ENCODE measurements around the gene UBTF.
A peak's percentile ranks its signal among the peaks of the same experiment; 100 is the strongest.

The UBTF gene

GRCh38 chr17:44219108-44219615 lies 313 bp downstream of the UBTF start:
- peak; percentile 31 for TF ChIP-seq CTCF (conservative IDR thresholded peaks at IDR 0.05; ENCODE audit: low read depth, low read length)
- peak; percentile 72 for DNase-seq (ENCODE audit: low read depth)
- H3K4me3 ChIP-seq (ENCODE audit: low read depth, low read length): peak overlapping the region; percentile 90

- peak; percentile 91 for DNase-seq (ENCODE audit: low read depth)
- peak overlapping the region; percentile 90 for H3K4me3 ChIP-seq (ENCODE audit: low read depth, low read length)
- peak; percentile 43 for TF ChIP-seq CTCF (conservative IDR thresholded peaks at IDR 0.05; ENCODE audit: low read depth, low read length)
Observed at GRCh38 chr17:44218344-44219107, 949 bp downstream of the UBTF start.

GRCh38 chr17:44217738-44218343 lies 1.6 kb downstream of the UBTF start:
- H3K4me3 ChIP-seq (ENCODE audit: low read depth, low read length): peak overlapping the region; percentile 90
- TF ChIP-seq CTCF (conservative IDR thresholded peaks at IDR 0.05; ENCODE audit: low read depth, low read length): no peak
- DNase-seq (ENCODE audit: low read depth): no peak

- no peak overlapping the region for H3K4me3 ChIP-seq (ENCODE audit: low read depth, low read length)
- no peak for DNase-seq (ENCODE audit: low read depth)
- no peak for TF ChIP-seq CTCF (conservative IDR thresholded peaks at IDR 0.05; ENCODE audit: low read depth, low read length)
Observed at GRCh38 chr17:44216694-44217093, 2.8 kb downstream of the UBTF start.

- H3K4me3 ChIP-seq (ENCODE audit: low read depth, low read length): no peak overlapping the region
- no peak for TF ChIP-seq CTCF (conservative IDR thresholded peaks at IDR 0.05; ENCODE audit: low read depth, low read length)
- DNase-seq (ENCODE audit: low read depth): no peak
Observed at GRCh38 chr17:44216173-44216572, 3.3 kb downstream of the UBTF start.

GRCh38 chr17:44214896-44215295 lies 4.6 kb downstream of the UBTF start:
- no peak for TF ChIP-seq CTCF (conservative IDR thresholded peaks at IDR 0.05; ENCODE audit: low read depth, low read length)
- no peak overlapping the region for H3K4me3 ChIP-seq (ENCODE audit: low read depth, low read length)
- no peak for DNase-seq (ENCODE audit: low read depth)

GRCh38 chr17:44214230-44214494 lies 5.3 kb downstream of the UBTF start:
- no peak for TF ChIP-seq CTCF (conservative IDR thresholded peaks at IDR 0.05; ENCODE audit: low read depth, low read length)
- H3K4me3 ChIP-seq (ENCODE audit: low read depth, low read length): no peak overlapping the region

More at GRCh38 chr17:44214230-44214494, 5.3 kb downstream of the UBTF start:
- DNase-seq (ENCODE audit: low read depth): no peak

All from choroid plexus epithelial cell (primary cell).